DOHH2 (cell line): Measurements from ENCODE around the gene BRINP3.

Experiments used
- CTCF ChIP-seq: fragments of 200-600 bp; sonication (generic); IDR thresholded peaks from one replicate; pipeline ENCODE4 v1.5.1; 2014; ENCODE audit warnings: antibody characterized with exemption, mild to moderate bottlenecking, low read depth, low read length; ENCODE audit not compliant: poor library complexity, severe bottlenecking
- EZH2phosphoT487 ChIP-seq: fragments of 200-600 bp; sonication (generic); IDR thresholded peaks from 2 replicates; pipeline ENCODE4 v1.6.1; 2017; ENCODE audit warnings: borderline replicate concordance, mild to moderate bottlenecking, antibody characterized with exemption, low read length, moderate library complexity, mixed read lengths

DNA sequence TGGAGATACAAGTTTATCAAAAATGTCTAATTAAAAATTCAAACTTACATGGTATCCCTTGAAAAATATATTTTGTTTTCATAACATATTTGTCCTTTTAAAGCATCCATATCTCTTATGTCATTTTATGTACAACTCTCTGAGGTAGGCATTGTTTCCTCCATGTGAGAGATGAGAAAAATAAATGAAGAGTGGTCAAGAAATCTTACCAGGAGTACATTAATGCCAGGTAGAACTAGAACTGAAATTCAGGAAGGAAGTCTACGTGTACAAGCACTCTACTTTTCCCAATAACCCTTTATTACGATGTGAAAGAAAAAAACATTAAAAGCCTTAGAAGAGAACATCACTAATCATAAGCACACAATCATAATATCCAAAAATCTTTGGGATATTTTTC lies 5.6 kb downstream of the BRINP3 start:
- TF ChIP-seq CTCF (no peak), EZH2phosphoT487 (no peak)
